NCI-H2081 (cell line): ENCODE measurements around the gene ZNF775.
A peak's percentile ranks its signal among the peaks of the same experiment; 100 is the strongest.

Experiments used
- DNase-seq, 2 experiments: peaks; one replicate each; lab custom pipeline; 2025; lab: John Stamatoyannopoulos, UW

Gene ZNF775

GRCh38 chr7:150368884-150369747 lies 10.0 kb upstream of the ZNF775 start:
- peak; percentile 52 to 71 for DNase-seq

GRCh38 chr7:150369748-150370501 lies 9.2 kb upstream of the ZNF775 start:
- no peak for DNase-seq

- DNase-seq, result no peak
These were observed 8.5 kb upstream of the ZNF775 start for GRCh38 chr7:150370612-150371071.

- no peak for DNase-seq
These were observed 7.8 kb upstream of the ZNF775 start for GRCh38 chr7:150371131-150371995.

- no peak for DNase-seq
These were observed 7.2 kb upstream of the ZNF775 start for GRCh38 chr7:150371996-150372270.

- no peak for DNase-seq
These were observed 6.7 kb upstream of the ZNF775 start for GRCh38 chr7:150372271-150373048.

GRCh38 chr7:150373049-150373801 lies 5.9 kb upstream of the ZNF775 start:
- DNase-seq, result peak in 1 of 2 experiments; percentile 39

GRCh38 chr7:150374026-150374425 lies 5.1 kb upstream of the ZNF775 start:
- no peak for DNase-seq

GRCh38 chr7:150374472-150374871 lies 4.7 kb upstream of the ZNF775 start:
- DNase-seq, result no peak

GRCh38 chr7:150375662-150376521 lies 3.2 kb upstream of the ZNF775 start:
- DNase-seq, result peak in 1 of 2 experiments; percentile 50

- no peak for DNase-seq
These were observed 2.6 kb upstream of the ZNF775 start for GRCh38 chr7:150376560-150376959.

- no peak for DNase-seq
These were observed 1.9 kb upstream of the ZNF775 start for GRCh38 chr7:150377196-150377595.

GRCh38 chr7:150377635-150378034 lies 1.5 kb upstream of the ZNF775 start:
- DNase-seq, result peak in 1 of 2 experiments; percentile 30

GRCh38 chr7:150378115-150378852 lies 846 bp upstream of the ZNF775 start:
- DNase-seq, result peak; percentile 82 to 90

GRCh38 chr7:150379441-150380379 lies 580 bp downstream of the ZNF775 start:
- DNase-seq, result peak in 1 of 2 experiments; percentile 33

- peak in 1 of 2 experiments; percentile 19 for DNase-seq
These were observed 1.3 kb downstream of the ZNF775 start for GRCh38 chr7:150380463-150380862.

GRCh38 chr7:150381096-150381495 lies 2.0 kb downstream of the ZNF775 start:
- no peak for DNase-seq

- no peak for DNase-seq
These were observed 2.6 kb downstream of the ZNF775 start for GRCh38 chr7:150381785-150382122.
